ENCODE measurements around the gene KITLG. TPM values are rescaled to one million over a fixed set of nuclear protein-coding genes. Genes with fewer than 3 reads are reported as not detected.

Gene KITLG
- total RNA-seq, 1 donor from 2014 or later, result 28.3 TPM

DNA sequence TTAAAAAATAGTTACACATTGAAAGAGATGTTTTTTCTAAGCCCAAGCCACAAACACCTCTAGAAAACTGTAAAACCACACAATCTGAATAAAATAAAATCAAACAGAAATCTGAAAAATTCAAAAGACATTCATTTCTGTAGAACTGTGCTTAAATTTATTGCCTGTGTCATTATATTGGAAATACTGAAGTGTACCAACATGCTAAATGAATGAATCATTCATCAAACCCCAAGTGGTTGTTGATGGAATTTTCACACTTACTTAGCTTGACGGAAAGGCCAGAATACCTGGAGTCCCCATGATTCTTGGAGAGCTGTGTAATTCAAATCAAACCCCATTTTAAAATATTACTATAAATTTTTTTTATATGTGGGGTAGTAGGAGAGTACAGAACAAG, 2.7 kb downstream of the KITLG start:
- H3K27ac Mint-ChIP-seq (ENCODE audit: unreplicated experiment), result no peak overlapping the region
- no peaks in the 10 kb centered on the region for H3K9me3 Mint-ChIP-seq (ENCODE audit: unreplicated experiment)
- no peak for DNase-seq (ENCODE audit: low spot score)
- no peak overlapping the region for H3K4me3 Mint-ChIP-seq (ENCODE audit: unreplicated experiment)
- peak; percentile 63 for TF ChIP-seq CTCF (IDR thresholded peaks at IDR 0.05; ENCODE audit: unreplicated experiment)
- no peaks in the 10 kb centered on the region for H3K36me3 Mint-ChIP-seq (ENCODE audit: low read depth, unreplicated experiment)
- H3K4me1 Mint-ChIP-seq (ENCODE audit: unreplicated experiment), result peaks cover 29% of the 10 kb centered on the region
- H3K27me3 Mint-ChIP-seq (ENCODE audit: unreplicated experiment), result peaks cover 2% of the 10 kb centered on the region

- no peak for TF ChIP-seq CTCF (IDR thresholded peaks at IDR 0.05; ENCODE audit: unreplicated experiment)
- Mint-ChIP-seq H3K36me3 (ENCODE audit: low read depth, unreplicated experiment) (no peaks in the 10 kb centered on the region), H3K27ac (ENCODE audit: unreplicated experiment) (no peak overlapping the region), H3K9me3 (ENCODE audit: unreplicated experiment) (no peaks in the 10 kb centered on the region), H3K4me3 (ENCODE audit: unreplicated experiment) (no peak overlapping the region), H3K27me3 (ENCODE audit: unreplicated experiment) (peaks cover 2% of the 10 kb centered on the region), H3K4me1 (ENCODE audit: unreplicated experiment) (peaks cover 29% of the 10 kb centered on the region)
- no peak for DNase-seq (ENCODE audit: low spot score)
These were observed 3.4 kb downstream of the KITLG start for GRCh38 chr12:88576866-88577265.

DNA sequence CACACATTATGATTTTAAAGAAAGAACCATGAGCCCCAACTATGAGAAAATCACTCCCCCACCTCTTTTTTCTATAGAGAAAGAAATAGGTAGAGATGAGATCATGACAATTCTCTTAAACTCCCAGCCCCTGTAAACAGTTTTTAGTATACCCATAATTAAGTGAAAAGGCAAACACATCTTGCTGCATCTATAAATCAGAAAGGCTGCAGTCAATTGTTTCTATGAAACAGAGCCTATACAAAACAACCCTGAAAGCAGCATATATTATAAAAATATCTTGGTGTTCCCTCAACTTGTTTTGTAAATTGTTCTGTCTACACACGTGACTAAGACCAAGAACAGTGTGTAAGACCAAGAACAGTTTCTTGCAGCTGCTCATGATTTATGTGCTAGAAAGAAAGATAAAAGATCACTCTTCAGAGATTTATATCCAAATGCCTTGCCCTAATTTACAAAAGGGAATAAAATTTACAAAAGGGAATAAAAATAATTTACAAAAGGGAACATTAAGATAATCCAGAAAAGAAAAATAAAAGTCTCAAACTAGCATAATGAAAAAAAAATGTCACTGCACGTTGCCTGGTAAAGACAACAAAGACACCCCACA, 4.8 kb downstream of the KITLG start:
- peaks cover 2% of the 10 kb centered on the region for H3K27me3 Mint-ChIP-seq (ENCODE audit: unreplicated experiment)
- DNase-seq (ENCODE audit: low spot score), result no peak
- no peak overlapping the region for H3K4me3 Mint-ChIP-seq (ENCODE audit: unreplicated experiment)
- peaks cover 29% of the 10 kb centered on the region for H3K4me1 Mint-ChIP-seq (ENCODE audit: unreplicated experiment)
- TF ChIP-seq CTCF (IDR thresholded peaks at IDR 0.05; ENCODE audit: unreplicated experiment), result no peak
- H3K27ac Mint-ChIP-seq (ENCODE audit: unreplicated experiment), result no peak overlapping the region
- H3K9me3 Mint-ChIP-seq (ENCODE audit: unreplicated experiment), result no peaks in the 10 kb centered on the region
- no peaks in the 10 kb centered on the region for H3K36me3 Mint-ChIP-seq (ENCODE audit: low read depth, unreplicated experiment)

DNA sequence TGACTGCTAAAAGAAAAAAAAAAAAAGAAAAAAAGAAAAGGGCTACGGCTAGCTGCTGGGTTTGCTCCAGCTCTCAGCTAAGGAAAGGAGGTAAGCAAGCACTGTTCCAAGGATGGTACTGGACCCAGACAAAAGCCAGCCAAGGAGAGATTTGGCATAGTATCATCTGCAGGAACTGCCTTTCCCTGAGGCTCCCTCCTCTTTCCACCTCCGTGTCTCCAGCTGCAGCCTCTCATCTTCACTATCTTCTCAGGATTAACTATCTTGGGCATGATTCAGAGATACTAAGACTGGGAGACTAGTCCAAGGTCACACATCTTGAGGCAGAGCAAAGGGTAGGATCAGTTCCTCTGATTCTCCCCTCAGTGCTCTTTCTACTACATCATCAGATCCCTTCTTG, 6.0 kb downstream of the KITLG start:
- Mint-ChIP-seq H3K9me3 (ENCODE audit: unreplicated experiment) (no peaks in the 10 kb centered on the region), H3K4me1 (ENCODE audit: unreplicated experiment) (peaks cover 25% of the 10 kb centered on the region)

More for the DNA sequence above, 6.0 kb downstream of the KITLG start:
- no peak for TF ChIP-seq CTCF (IDR thresholded peaks at IDR 0.05; ENCODE audit: unreplicated experiment)
- Mint-ChIP-seq H3K36me3 (ENCODE audit: low read depth, unreplicated experiment) (no peaks in the 10 kb centered on the region), H3K27me3 (ENCODE audit: unreplicated experiment) (peaks cover 2% of the 10 kb centered on the region), H3K4me3 (ENCODE audit: unreplicated experiment) (no peak overlapping the region), H3K27ac (ENCODE audit: unreplicated experiment) (no peak overlapping the region)
- DNase-seq (ENCODE audit: low spot score), result no peak
